Esophagus muscularis mucosa (tissue), 3 donors: ENCODE measurements around the gene CSTA.

Source experiments
- EP300 ChIP-seq: sonication (generic); formaldehyde crosslinking; IDR thresholded peaks from one replicate; pipeline ENCODE4 v1.6.1; 2017; ENCODE audit warnings: antibody characterized with exemption
- TF ChIP-seq, protein P1 (sequence below), 3 experiments: fragments of 200-600 bp in 2 of 3; fragments of 450-650 bp in 1 of 3; sonication (generic) in 2 of 3; IDR thresholded peaks; one replicate each; pipeline ENCODE4 v1.5.1; 2017 to 2019; ENCODE audit warnings: antibody characterized with exemption in 3 of 3, mild to moderate bottlenecking in 2 of 3, moderate library complexity in 1 of 3

DNA sequence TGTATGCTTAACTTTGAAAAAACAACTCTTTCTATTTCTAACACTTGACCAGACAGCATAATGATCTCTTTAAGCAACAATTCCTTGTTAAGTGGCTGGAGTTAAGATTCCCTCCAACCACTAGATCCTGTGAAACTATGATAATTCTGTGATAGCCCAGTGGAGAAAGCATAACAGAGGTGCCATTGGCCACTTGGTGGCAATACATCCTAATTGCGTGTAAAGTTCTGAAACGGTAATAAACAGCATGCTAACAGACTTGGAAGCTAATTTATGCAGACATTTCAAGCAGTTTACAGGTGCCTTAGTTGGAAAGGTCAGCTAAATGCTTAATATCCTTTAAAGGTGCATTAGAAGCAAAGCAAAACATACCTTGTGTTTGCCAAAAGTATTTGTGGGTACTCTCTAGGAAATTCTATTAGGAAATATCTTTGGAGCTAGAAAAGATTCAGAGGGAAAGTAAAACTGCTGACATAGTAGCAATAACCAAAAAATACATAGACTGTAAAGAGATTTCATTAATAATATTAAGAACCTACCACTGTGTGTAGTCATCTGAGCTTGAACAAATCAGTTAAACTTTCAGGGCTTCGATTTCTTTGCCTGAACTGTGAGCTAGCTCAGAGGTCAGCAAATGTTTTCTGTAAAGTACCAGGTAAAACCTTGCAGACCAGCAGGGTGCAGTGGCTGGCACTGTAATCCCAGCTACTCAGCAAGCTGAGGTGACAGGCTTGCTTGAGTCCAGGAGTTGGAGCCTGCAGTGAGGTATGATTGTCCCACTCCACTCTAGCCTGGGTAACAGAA, 19.0 kb upstream of the CSTA start:
- TF ChIP-seq, protein P1, sequence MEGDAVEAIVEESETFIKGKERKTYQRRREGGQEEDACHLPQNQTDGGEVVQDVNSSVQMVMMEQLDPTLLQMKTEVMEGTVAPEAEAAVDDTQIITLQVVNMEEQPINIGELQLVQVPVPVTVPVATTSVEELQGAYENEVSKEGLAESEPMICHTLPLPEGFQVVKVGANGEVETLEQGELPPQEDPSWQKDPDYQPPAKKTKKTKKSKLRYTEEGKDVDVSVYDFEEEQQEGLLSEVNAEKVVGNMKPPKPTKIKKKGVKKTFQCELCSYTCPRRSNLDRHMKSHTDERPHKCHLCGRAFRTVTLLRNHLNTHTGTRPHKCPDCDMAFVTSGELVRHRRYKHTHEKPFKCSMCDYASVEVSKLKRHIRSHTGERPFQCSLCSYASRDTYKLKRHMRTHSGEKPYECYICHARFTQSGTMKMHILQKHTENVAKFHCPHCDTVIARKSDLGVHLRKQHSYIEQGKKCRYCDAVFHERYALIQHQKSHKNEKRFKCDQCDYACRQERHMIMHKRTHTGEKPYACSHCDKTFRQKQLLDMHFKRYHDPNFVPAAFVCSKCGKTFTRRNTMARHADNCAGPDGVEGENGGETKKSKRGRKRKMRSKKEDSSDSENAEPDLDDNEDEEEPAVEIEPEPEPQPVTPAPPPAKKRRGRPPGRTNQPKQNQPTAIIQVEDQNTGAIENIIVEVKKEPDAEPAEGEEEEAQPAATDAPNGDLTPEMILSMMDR (IDR thresholded peaks at IDR 0.05): no peak
- no peak for TF ChIP-seq EP300
